ENCODE measurements around the gene SPPL2C. TPM values are rescaled to one million over a fixed set of nuclear protein-coding genes. Genes with fewer than 3 reads are reported as not detected.

The SPPL2C gene
- total RNA-seq, 1 experiment from 2014 or later, result not detected

GRCh38 chr17:45847101-45847500, 2.4 kb downstream of the SPPL2C start:
- no peak overlapping the region for H2BK120ac ChIP-seq (ENCODE audit: low read depth, low read length, poor library complexity, severe bottlenecking)

More at GRCh38 chr17:45847101-45847500, 2.4 kb downstream of the SPPL2C start:
- Histone ChIP-seq H3K9me3 (ENCODE audit: control insufficient read depth, low read depth, low read length) (no peaks in the 10 kb centered on the region), H2AK5ac (ENCODE audit: insufficient read length, low read length) (no peak overlapping the region), H2AFZ (ENCODE audit: low read length) (no peak overlapping the region), H3K4me2 (ENCODE audit: insufficient read depth, insufficient read length, low read length) (no peak overlapping the region), H3K14ac (ENCODE audit: insufficient read depth, low read length) (no peak overlapping the region), H3K27me3 (ENCODE audit: insufficient read depth, low read length) (peaks cover 2% of the 10 kb centered on the region; the same call in 1 of the 2 replicates), H3K23me2 (ENCODE audit: insufficient read length, low read depth, low read length, poor library complexity, severe bottlenecking) (no peaks in the 10 kb centered on the region), H3K23ac (ENCODE audit: insufficient read length, low read depth, low read length) (no peak overlapping the region), H2BK20ac (ENCODE audit: low read depth, low read length, poor library complexity, severe bottlenecking) (no peak overlapping the region), H3K79me2 (ENCODE audit: insufficient read depth, low read length) (no peaks in the 10 kb centered on the region), H3K4ac (ENCODE audit: low read depth, low read length) (no peak overlapping the region), H3K9ac (ENCODE audit: extremely low read depth, insufficient read length, low read length) (no peak overlapping the region), H4K5ac (ENCODE audit: insufficient read length, low read depth, low read length) (no peak overlapping the region), H4K8ac (replicated peaks; ENCODE audit: insufficient read length, low read depth, low read length) (no peak overlapping the region), H3K79me1 (ENCODE audit: insufficient read depth, low read depth, low read length, poor library complexity, severe bottlenecking) (no peaks in the 10 kb centered on the region), H3K56ac (ENCODE audit: insufficient read length, low read depth, low read length) (no peak overlapping the region), H2BK5ac (ENCODE audit: insufficient read length, low read length) (no peak overlapping the region), H3T11ph (ENCODE audit: low read length) (no peak overlapping the region), H2BK12ac (ENCODE audit: insufficient read length, low read depth, low read length) (no peak overlapping the region), H3K4me1 (ENCODE audit: insufficient read depth, low read length) (no peaks in the 10 kb centered on the region), H2BK15ac (ENCODE audit: low read depth, low read length) (no peak overlapping the region), H3K18ac (ENCODE audit: insufficient read length, low read depth, low read length) (no peak overlapping the region), H4K20me1 (ENCODE audit: control insufficient read depth, insufficient read depth, insufficient read length) (peaks cover 4% of the 10 kb centered on the region), H4K91ac (ENCODE audit: insufficient read length, low read depth, low read length) (no peak overlapping the region), H3K27ac (ENCODE audit: insufficient read length, low read depth, low read length) (no peak overlapping the region)
- H3K27ac Mint-ChIP-seq, result no peak overlapping the region
- no peaks in the 10 kb centered on the region for H3K4me1 Mint-ChIP-seq
- no peaks in the 10 kb centered on the region for H3K36me3 Mint-ChIP-seq (ENCODE audit: insufficient read depth in 1 of 3, low read depth in 3 of 3)
- H3K4me3 Mint-ChIP-seq, result no peak overlapping the region
- peaks cover 4% of the 10 kb centered on the region for H3K27me3 Mint-ChIP-seq (ENCODE audit: low read depth)
- no peak for DNase-seq
- no peak for TF ChIP-seq CTCF (conservative IDR thresholded peaks at IDR 0.05)
- WGBS (ENCODE audit: extremely low coverage, insufficient read length, low lambda C conversion rate), result no CpG with 5 or more reads among the region's 4 CpGs
- no peaks in the 10 kb centered on the region for H3K9me3 Mint-ChIP-seq
